ENCODE measurements around the gene TNFAIP8.

The TNFAIP8 gene

DNA sequence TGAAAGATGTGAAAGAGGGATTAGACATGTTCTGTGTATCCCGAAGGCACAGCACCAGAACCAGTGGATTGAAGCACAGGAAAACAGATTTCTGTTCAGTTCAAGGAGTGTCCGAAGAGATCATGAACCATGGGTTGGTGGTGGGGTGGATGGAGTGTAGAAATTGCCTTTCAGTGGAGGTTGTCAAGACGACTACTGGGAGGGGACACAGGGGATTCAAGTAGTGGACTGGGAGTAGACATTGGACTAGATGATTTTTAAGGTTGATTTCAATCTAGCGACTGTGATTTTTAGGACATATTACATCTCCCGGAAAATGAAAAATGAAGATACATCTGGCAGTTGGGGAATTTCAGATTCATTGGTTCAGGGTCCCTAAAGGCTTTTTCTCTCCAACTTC is 35.9 kb upstream of the TNFAIP8 start:
- no peak for DNase-seq (ENCODE audit: extremely low read depth, low read depth)
- no peak overlapping the region for H3K4me3 ChIP-seq (replicated peaks; ENCODE audit: low read depth, low read length)

DNA sequence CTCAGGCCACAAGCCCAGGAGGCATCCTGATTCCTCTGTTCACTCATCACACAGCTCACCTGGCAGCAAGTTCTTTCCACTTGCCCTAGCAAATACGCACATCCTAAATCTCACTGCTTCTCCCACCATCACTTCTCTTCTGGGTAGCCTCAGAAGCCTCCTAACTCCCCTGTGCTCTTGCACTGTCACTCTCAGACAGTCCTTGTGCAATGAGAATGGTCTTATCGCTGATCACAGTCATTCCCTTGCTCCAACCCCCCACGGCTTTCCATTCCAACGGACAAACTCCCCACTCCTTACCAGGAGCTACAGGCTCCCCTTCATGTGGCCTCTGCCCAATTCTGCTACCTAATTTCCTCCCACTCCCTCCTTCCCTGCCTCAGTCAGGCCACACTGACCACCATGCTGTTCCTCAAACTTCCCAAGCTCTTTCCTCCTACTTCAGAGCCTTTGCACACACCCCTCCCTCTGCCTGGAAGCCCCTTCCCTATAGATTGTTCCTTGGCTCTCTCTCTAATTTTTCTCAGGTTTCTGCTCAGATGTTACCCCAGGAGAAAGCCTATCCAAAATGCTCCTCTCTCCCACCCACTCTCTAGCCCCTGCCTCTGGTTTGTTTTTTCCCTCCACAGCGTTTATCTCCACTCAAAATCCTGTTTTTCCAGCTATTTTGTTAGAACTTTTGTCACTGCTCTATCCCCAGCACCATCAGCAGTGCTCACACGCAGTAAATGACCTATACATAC is 34.1 kb upstream of the TNFAIP8 start:
- H3K4me3 ChIP-seq (replicated peaks; ENCODE audit: low read depth, low read length) = no peak overlapping the region
- DNase-seq (ENCODE audit: extremely low read depth, low read depth) = no peak
- TF ChIP-seq, protein P1, sequence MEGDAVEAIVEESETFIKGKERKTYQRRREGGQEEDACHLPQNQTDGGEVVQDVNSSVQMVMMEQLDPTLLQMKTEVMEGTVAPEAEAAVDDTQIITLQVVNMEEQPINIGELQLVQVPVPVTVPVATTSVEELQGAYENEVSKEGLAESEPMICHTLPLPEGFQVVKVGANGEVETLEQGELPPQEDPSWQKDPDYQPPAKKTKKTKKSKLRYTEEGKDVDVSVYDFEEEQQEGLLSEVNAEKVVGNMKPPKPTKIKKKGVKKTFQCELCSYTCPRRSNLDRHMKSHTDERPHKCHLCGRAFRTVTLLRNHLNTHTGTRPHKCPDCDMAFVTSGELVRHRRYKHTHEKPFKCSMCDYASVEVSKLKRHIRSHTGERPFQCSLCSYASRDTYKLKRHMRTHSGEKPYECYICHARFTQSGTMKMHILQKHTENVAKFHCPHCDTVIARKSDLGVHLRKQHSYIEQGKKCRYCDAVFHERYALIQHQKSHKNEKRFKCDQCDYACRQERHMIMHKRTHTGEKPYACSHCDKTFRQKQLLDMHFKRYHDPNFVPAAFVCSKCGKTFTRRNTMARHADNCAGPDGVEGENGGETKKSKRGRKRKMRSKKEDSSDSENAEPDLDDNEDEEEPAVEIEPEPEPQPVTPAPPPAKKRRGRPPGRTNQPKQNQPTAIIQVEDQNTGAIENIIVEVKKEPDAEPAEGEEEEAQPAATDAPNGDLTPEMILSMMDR (IDR thresholded peaks at IDR 0.05; ENCODE audit: low read depth, low read length, missing control alignments) = no peak

More for the DNA sequence above, 35.9 kb upstream of the TNFAIP8 start:
- TF ChIP-seq, protein P1 (IDR thresholded peaks at IDR 0.05; ENCODE audit: low read depth, low read length, missing control alignments) = no peak

DNA sequence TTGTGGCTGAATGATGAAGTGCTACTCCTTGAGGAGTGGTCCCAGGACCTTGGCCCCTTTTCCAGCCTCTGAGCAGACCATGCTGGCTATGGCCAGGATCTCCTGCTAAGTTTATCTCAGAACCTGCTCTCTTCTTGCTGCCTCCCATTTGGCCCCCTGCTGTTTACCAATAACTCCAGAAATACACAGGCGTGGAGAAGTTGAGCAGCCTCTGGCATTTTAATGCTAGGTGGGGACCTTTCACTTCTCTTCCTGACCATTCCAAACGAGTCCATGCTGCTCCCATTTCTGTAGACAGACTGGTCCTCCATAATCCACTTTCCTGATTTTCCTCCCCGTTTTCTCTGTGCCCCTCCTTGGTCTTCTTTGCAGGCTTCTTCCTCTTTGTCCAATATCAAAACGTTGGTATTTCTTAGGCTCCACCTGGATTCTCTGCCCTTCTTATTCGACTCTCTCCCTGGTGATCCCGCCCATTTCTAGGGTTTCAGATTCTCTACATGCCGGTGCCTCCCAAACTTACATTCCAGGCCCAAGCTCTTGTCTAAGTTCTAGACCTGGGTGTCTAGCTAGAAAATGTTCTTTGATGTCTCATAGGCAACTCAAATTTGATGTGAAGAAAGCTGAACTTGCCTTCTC is 33.4 kb upstream of the TNFAIP8 start:
- TF ChIP-seq, protein P1 (IDR thresholded peaks at IDR 0.05; ENCODE audit: low read depth, low read length, missing control alignments) = no peak
- DNase-seq (ENCODE audit: extremely low read depth, low read depth) = no peak
- no peak overlapping the region for H3K4me3 ChIP-seq (replicated peaks; ENCODE audit: low read depth, low read length)

DNA sequence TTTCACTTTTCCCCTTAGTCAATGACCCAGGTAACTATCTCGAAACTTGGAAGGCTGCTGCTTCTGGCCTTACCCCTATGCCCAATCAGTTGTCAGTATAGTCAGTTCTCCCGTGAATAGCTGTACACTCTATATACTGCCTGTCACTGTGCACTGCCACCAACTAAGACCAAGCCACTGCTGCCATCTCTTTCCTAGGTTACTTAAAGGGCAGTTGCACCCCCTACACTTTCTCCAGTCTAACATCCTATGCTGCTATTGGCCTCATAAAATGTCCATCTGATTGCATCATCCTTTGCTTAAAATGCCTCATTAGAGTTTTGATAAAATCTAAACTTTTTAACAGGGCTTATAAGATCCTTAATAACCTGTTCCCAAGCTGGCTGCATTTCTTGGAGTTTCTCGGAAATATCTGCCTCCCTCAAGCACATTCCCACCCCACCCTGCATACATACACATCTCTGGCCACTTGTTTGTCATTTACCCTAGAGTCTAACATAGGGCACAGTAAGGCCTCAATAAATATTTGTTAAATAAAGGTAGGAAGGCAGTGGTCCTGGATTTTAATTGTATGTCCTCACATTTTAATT is 32.8 kb upstream of the TNFAIP8 start:
- TF ChIP-seq, protein P1 (IDR thresholded peaks at IDR 0.05; ENCODE audit: low read depth, low read length, missing control alignments) = no peak
- DNase-seq (ENCODE audit: extremely low read depth, low read depth) = no peak
- H3K4me3 ChIP-seq (replicated peaks; ENCODE audit: low read depth, low read length) = no peak overlapping the region

DNA sequence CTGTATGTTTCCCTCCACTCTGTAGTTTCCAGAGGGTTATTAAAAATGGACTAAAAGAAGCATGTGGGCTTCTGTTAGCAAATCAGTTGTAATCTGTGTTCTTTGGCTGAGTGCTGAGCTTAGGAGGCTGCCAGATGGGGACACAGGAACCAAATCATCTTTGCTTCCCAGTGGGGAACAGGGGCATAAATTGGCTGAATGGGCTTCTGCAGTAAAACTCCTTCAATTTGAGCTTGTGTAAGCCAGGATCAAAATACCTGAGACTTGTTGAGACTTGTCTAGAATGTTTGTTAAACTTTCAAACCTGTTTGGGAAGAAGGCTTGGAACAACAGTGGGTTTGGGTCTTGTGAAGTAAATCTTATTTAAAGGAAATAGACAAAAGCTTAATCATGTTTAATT is 32.2 kb upstream of the TNFAIP8 start:
- TF ChIP-seq, protein P1 (IDR thresholded peaks at IDR 0.05; ENCODE audit: low read depth, low read length, missing control alignments) = no peak
- DNase-seq (ENCODE audit: extremely low read depth, low read depth) = no peak
- H3K4me3 ChIP-seq (replicated peaks; ENCODE audit: low read depth, low read length) = no peak overlapping the region

DNA sequence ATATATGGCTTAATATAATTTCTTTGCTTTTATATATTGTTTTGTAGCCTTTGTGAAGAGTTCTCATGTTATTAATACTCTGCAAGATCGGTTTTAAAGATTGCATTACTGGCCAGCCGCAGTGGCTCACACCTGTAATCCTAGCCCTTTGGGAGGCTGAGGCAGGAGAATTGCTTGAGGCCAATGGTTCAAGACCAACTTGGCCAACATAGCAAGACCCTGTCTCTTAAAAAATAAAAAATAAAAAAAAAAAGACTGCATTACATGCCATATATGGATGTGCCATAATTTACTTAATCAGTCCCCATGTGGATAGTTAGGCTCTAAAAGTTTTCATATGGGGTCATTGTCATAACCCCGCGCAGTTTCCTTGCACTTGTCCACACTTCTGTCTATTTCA is 31.0 kb upstream of the TNFAIP8 start:
- no peak for DNase-seq (ENCODE audit: extremely low read depth, low read depth)
- TF ChIP-seq, protein P1 (IDR thresholded peaks at IDR 0.05; ENCODE audit: low read depth, low read length, missing control alignments) = no peak
- no peak overlapping the region for H3K4me3 ChIP-seq (replicated peaks; ENCODE audit: low read depth, low read length)

All from HFF-Myc (cell line).